Small intestine (tissue), 7 donors: Measurements from ENCODE around the gene NECTIN4. TPM values are rescaled to one million over a fixed set of nuclear protein-coding genes. Genes with fewer than 3 reads are reported as not detected.

Source experiments
- DNase-seq, 2 donors: peaks; one replicate each; pipeline versions ENCODE4 v3.0.0 to v3.0.0-alpha.2; 2013
- FAIRE-seq: peaks from 2 replicates; lab custom pipeline; 2012; peaks lifted over from hg19 to GRCh38; lab: Jason Lieb, UNC
- H3K27ac ChIP-seq, 3 donors: one replicate each; pipeline ENCODE4 v1.5.1; 2013; ENCODE audit warnings: low read length in 2 of 3, mild to moderate bottlenecking in 2 of 3, control low read depth in 1 of 3, inconsistent platforms in 1 of 3, low read depth in 1 of 3, moderate library complexity in 1 of 3
- H3K27me3 ChIP-seq, 3 donors: one replicate each; pipeline ENCODE4 v1.6.1; 2013; ENCODE audit warnings: low read length in 3 of 3, inconsistent platforms in 1 of 3; ENCODE audit not compliant: control insufficient read depth in 3 of 3, insufficient read depth in 3 of 3
- H3K36me3 ChIP-seq, 3 donors: one replicate each; pipeline ENCODE4 v1.6.1; 2013; ENCODE audit warnings: low read length in 3 of 3, inconsistent platforms in 1 of 3, low read depth in 1 of 3, mild to moderate bottlenecking in 1 of 3, moderate library complexity in 1 of 3; ENCODE audit not compliant: control insufficient read depth in 3 of 3, insufficient read depth in 2 of 3
- H3K4me1 ChIP-seq, 3 donors: one replicate each; pipeline ENCODE4 v1.6.1; 2013; ENCODE audit warnings: low read length in 2 of 3, inconsistent platforms in 1 of 3, low read depth in 1 of 3, mild to moderate bottlenecking in 1 of 3, moderate library complexity in 1 of 3; ENCODE audit not compliant: control insufficient read depth in 3 of 3, insufficient read depth in 2 of 3
- H3K4me3 ChIP-seq, 3 donors: one replicate each; pipeline ENCODE4 v1.5.1; 2013; ENCODE audit warnings: low read length in 3 of 3, control low read depth in 1 of 3, inconsistent platforms in 1 of 3, low read depth in 1 of 3, mild to moderate bottlenecking in 1 of 3, moderate library complexity in 1 of 3
- H3K9me3 ChIP-seq, 2 donors: one replicate each; pipeline ENCODE4 v1.6.1; 2013; ENCODE audit warnings: low read depth in 1 of 2, low read length in 1 of 2; ENCODE audit not compliant: control insufficient read depth in 2 of 2, insufficient read depth in 1 of 2
- WGBS, 3 donors: extraction: QIAGEN DNeasy Blood & Tissue Kit; methylation state at CpG; one replicate each; pipeline ENCODE4 v1.1.7; 2013; 5-methylcytosine and 5-hydroxymethylcytosine counted together
- polyA plus RNA-seq, 4 donors: library from polyadenylated mRNA; stranded (reverse) in 3 of 4; unstranded in 1 of 4; fragments of 200-250 nt in 3 of 4; fragments of 120-200 nt in 1 of 4; gene quantifications; one replicate each; pipeline versions ENCODE4 v1.2.1 to v1.2.3, GENCODE V29; 2013
- donor health status: healthy with polysubstance abuse.
- donor health status: control.
- donor health status: control.
- donor health status: Bipolar disorder and iron deficiency.
- donor health status: healthy.

NECTIN4 gene
- polyA plus RNA-seq, 4 donors: 0.22 to 1.0 (median 0.93) TPM; not detected in 1

DNA sequence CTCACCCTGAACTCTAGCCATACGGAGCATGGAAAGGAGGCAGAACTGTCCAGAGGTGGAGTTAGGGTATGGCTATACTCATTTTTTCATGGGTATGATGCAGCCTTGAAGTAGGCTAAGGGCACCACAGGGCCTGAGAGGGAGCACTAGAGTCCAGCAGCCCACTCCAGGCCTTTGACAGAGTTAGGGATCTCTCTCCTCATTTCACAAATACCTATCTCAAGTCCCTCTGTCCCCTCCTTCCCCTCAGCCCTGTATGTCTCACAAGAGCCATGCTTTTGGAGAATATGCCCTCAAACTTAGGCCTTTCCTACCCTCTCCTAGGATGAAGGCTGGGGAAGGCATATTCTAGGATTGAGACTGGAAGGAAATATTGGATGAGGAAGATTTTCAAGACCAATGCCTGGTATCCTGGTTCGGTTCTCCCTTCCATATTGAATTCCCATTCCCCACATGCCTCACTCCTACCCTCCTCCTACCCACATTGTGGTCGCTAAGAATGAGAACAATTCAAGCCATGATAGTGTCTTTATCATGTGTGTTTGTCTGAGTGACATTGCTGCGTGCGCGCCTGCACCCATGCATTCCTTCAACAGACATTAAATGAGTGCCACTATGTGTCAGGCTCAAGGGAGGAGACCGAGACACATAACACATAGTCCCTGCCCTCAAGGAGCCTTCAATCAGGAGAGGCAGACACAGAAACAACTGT is 2.6 kb upstream of the NECTIN4 start:
- no peak for DNase-seq
- Histone ChIP-seq H3K9me3 (no peaks in the 10 kb centered on the region), H3K4me3 (no peak overlapping the region), H3K4me1 (peaks cover 0 to 12% (median 0%) of the 10 kb centered on the region in 3 donors), H3K27ac (no peak overlapping the region), H3K36me3 (no peaks in the 10 kb centered on the region), H3K27me3 (peaks cover 0 to 4% (median 0%) of the 10 kb centered on the region in 3 donors)
- no peak for FAIRE-seq
- WGBS, 3 donors: 91 to 94% (median 94%) methylated on average over 7 of the region's 7 CpGs

DNA sequence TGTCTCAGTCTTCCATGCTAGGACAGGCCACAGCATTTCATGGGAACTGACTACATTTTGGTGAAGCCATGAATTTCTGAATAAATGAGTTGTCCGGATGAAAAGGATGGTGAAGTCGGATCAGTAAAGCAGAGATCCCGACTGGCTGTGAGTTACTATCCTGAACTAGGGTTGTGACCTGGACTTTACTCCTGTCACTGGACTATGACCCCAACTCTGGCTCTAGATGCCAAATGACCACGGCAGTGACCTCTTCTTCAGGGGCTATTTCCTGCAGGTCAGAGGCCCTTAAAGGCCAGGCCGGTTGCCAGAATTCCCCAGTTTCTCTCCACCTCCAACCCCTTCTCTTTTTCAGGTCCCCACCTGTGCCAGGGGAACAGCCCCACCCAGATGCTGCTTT is 1.7 kb upstream of the NECTIN4 start:
- H3K4me1 ChIP-seq: peaks cover 0 to 15% (median 0%) of the 10 kb centered on the region in 3 donors
- H3K9me3 ChIP-seq: no peaks in the 10 kb centered on the region
- 66 to 80% (median 78%) methylated on average over 5 of the region's 5 CpGs for WGBS, 3 donors
- no peaks in the 10 kb centered on the region for H3K36me3 ChIP-seq
- no peak overlapping the region for H3K4me3 ChIP-seq
- no peak for FAIRE-seq
- no peak overlapping the region for H3K27ac ChIP-seq
- DNase-seq: peak in 1 of 2 donors; percentile 17
- H3K27me3 ChIP-seq: peaks cover 0 to 4% (median 0%) of the 10 kb centered on the region in 3 donors

DNA sequence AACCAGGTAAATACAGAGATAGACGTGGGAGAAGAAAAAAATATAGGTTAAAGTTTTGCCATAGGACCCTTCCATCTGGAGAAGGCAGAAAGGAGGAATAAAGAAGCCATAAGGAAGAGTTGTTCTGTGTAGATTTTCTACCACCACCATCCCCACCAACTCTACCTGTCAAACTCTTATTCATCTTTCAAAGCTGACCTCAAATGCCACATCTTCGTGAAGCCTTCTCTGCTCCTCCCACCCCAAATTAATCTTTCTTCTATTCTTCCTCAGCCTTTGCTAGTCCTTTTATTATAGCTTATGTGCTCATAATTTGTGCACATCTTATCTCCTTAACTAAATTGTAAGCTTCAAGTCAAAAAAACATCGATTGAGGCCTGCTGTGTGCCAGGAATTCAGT is 1.3 kb upstream of the NECTIN4 start:
- FAIRE-seq (no peak), DNase-seq (no peak)
- 68 to 81% (median 70%) methylated on average over 3 of the region's 3 CpGs for WGBS, 3 donors
- H3K27me3 ChIP-seq: peaks cover 0 to 4% (median 0%) of the 10 kb centered on the region in 3 donors
- peaks cover 0 to 15% (median 0%) of the 10 kb centered on the region in 3 donors for H3K4me1 ChIP-seq
- no peak overlapping the region for H3K4me3 ChIP-seq
- no peaks in the 10 kb centered on the region for H3K9me3 ChIP-seq
- no peaks in the 10 kb centered on the region for H3K36me3 ChIP-seq
- no peak overlapping the region for H3K27ac ChIP-seq

DNA sequence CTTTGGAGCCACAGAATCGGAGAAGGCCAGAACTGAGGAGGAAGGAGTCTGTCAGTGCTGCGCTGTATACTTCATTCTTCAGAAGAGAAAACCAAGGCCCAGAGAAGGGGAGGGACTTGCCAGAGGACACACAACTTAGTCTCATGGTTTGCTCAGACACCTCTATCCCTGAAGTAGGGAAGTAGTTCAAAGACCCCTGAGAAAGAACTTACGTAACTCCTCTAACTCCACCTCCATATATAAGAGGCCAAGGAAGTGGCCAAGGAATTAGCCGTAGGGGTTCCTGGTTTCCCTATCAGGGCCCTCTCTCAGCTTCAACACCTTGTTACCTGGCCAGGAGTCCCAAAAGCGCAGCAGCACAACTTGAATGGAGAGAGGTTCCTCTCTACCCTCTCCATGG is 580 bp upstream of the NECTIN4 start:
- FAIRE-seq: no peak
- Histone ChIP-seq H3K4me3 (no peak overlapping the region), H3K9me3 (no peaks in the 10 kb centered on the region), H3K27ac (no peak overlapping the region), H3K36me3 (no peaks in the 10 kb centered on the region), H3K4me1 (peaks cover 0 to 16% (median 0%) of the 10 kb centered on the region in 3 donors), H3K27me3 (peaks cover 0 to 4% (median 0%) of the 10 kb centered on the region in 3 donors)
- WGBS, 3 donors: 92 to 96% (median 92%) methylated on average over 5 of the region's 5 CpGs
- no peak for DNase-seq

DNA sequence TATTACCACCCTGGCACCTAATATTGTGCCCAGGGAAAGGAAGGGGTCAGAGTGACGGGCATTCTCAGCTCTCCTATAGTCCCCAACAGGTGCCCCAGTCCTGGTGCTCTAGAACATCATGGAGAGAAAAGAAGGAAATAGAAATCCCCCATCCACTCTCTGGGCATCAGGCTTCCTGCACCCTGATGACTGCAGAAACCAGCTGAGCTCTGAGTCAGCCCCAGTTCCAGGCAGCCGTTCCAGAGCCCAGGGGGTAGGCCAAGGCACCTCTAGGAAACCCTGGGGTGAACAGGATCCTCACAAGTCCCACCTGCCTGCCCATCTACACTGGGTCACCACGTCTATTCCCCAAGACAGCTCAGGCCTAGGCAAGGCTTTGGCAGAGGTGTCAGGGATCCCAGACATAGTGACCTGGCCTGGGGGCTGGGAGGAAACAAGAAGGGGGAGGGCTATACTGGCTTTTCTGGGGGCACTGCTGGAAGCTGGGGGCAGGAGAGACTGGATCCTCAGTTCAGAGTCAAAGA is 709 bp downstream of the NECTIN4 start:
- 49 to 73% (median 58%) methylated on average over 3 of the region's 3 CpGs for WGBS, 3 donors
- Histone ChIP-seq H3K4me3 (no peak overlapping the region), H3K4me1 (peaks cover 0 to 28% (median 2%) of the 10 kb centered on the region in 3 donors), H3K27ac (no peak overlapping the region), H3K36me3 (no peaks in the 10 kb centered on the region), H3K27me3 (peaks cover 0 to 1% (median 0%) of the 10 kb centered on the region in 3 donors), H3K9me3 (no peaks in the 10 kb centered on the region)
- FAIRE-seq (no peak), DNase-seq (no peak)

DNA sequence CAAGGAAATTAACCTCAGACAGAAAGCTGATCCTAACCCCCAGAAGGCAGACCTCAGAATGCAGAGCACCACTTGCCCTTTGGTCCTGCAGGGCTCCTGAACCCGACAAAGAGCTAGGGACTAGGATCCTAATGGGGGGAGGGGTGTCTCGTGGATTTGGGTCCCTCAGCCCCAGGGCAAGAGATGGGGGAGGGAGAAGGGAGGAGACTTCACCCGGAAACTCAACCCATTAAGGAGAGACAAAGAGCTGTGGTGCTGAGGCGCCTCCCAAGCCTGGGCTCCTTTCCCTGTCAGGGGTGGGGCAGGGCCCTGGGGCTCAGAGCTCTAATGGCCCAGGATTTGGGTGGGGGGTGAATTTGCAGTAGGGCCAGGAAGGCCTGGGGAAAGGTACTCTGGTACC is 2.9 kb downstream of the NECTIN4 start:
- FAIRE-seq (no peak), DNase-seq (peak in 1 of 2 donors; percentile 11)
- no peaks in the 10 kb centered on the region for H3K27me3 ChIP-seq
- no peaks in the 10 kb centered on the region for H3K9me3 ChIP-seq
- H3K4me1 ChIP-seq: peaks cover 0 to 38% (median 3%) of the 10 kb centered on the region in 3 donors
- H3K4me3 ChIP-seq: no peak overlapping the region
- 32 to 51% (median 37%) methylated on average over 3 to 4 of the region's 4 CpGs for WGBS, 3 donors
- H3K27ac ChIP-seq: no peak overlapping the region
- no peaks in the 10 kb centered on the region for H3K36me3 ChIP-seq

DNA sequence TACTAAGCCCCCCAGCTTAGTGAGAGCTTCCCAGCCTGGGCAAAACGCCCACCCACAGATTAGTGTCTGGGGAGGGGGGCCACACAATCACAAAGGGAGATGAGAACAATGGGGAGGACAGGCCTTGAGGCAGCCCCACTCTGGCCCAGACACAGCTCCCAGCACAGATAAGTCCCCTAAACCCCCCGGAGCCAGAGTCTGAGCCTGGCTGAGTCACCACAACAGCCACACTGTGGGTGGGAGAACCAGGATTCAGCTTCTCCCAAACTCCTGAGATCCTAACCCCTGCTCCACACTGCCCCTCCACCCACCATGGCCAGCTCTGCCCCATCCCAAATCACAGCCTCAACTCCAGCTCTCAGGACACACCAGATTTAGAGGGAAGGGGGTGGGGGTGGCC is 4.2 kb downstream of the NECTIN4 start:
- 66 to 76% (median 68%) methylated on average over 2 of the region's 2 CpGs for WGBS, 3 donors

DNA sequence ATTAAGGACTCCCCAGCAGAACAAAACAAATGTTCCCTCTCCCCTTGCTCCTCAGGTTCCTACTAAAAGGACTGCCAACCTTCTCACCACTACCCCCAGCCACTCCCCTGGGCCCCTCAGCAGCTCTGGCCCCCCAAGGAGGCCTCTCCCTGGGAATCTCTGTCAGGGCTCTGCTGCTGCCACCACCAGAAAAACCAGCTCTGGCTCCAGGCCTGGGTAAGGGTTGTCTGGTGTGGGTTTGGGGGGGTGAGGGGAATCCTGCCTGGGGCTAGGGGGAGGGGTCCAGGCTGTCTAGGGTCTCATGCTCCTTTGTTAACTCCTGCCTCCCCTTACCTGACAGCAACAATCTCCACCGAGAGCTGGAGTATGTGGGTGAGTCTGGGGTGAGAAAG is 4.8 kb downstream of the NECTIN4 start:
- Histone ChIP-seq H3K27me3 (peaks cover 0 to 2% (median 0%) of the 10 kb centered on the region in 3 donors), H3K4me3 (no peak overlapping the region), H3K9me3 (no peaks in the 10 kb centered on the region), H3K36me3 (no peaks in the 10 kb centered on the region), H3K27ac (no peak overlapping the region), H3K4me1 (peaks cover 0 to 34% (median 6%) of the 10 kb centered on the region in 3 donors)
- FAIRE-seq: no peak
- DNase-seq: peak in 1 of 2 donors; percentile 28
- 71 to 93% (median 86%) methylated on average over 1 of the region's 1 CpG for whole genome bisulfite sequencing, 3 donors

More for the DNA sequence above, 4.2 kb downstream of the NECTIN4 start:
- H3K4me1 ChIP-seq: peaks cover 0 to 38% (median 6%) of the 10 kb centered on the region in 3 donors
- no peaks in the 10 kb centered on the region for H3K27me3 ChIP-seq
- no peak overlapping the region for H3K27ac ChIP-seq
- FAIRE-seq: no peak
- H3K4me3 ChIP-seq: no peak overlapping the region
- no peak for DNase-seq
- no peaks in the 10 kb centered on the region for H3K9me3 ChIP-seq
- H3K36me3 ChIP-seq: no peaks in the 10 kb centered on the region
